GM12878 (cell line): ENCODE results near the gene ULBP3. TPM values are rescaled to one million over a fixed set of nuclear protein-coding genes. Genes with fewer than 3 reads are reported as not detected.

Source experiments
- ATAC-seq: fragments of 200-7000 bp; cut with Tn5 transposase; 3 replicates; pipeline ENCODE4 v1.9.1; 2020; ENCODE audit warnings: mild to moderate bottlenecking, moderate library complexity
- BruUV-seq: library from RNA; stranded (reverse); fragments of 400-500 nt; replicated peaks from 2 replicates; lab custom pipeline; 2021; lab: Mats Ljungman, UMichigan
- CTCF ChIA-PET: fragments of 300-600 bp; sonication (Branson Sonifier 250); formaldehyde crosslinking; extraction: SDS; loops from one replicate; lab custom pipeline; 2021; ENCODE audit warnings: inconsistent platforms; lab: Yijun Ruan, JAX
- POLR2A ChIA-PET: fragments of 350-600 bp; formaldehyde crosslinking; extraction: SDS; loops from one replicate; lab custom pipeline; 2021; ENCODE audit warnings: inconsistent platforms; lab: Charles Lee
- RAD21 ChIA-PET: fragments of 300-600 bp; sonication (Branson Sonifier 250); formaldehyde crosslinking; loops from one replicate; lab custom pipeline; 2023; ENCODE audit warnings: antibody characterized with exemption; ENCODE audit not compliant: unreplicated experiment; lab: Charles Lee
- SMC1A ChIA-PET: fragments of 300-600 bp; sonication (Branson Sonifier 250); formaldehyde crosslinking; loops from one replicate; lab custom pipeline; 2023; ENCODE audit not compliant: unreplicated experiment, uncharacterized antibody; lab: Charles Lee
- DNase-seq: peaks from one replicate; pipeline ENCODE4 v3.0.0-alpha.2; 2011; ENCODE audit warnings: low read depth, low spot score
- FAIRE-seq: peaks from 3 replicates; lab custom pipeline; 2011; peaks lifted over from hg19 to GRCh38; lab: Jason Lieb, UNC
- H2AFZ ChIP-seq: 2 replicates; pipeline ENCODE4 v1.6.0; 2011; ENCODE audit warnings: low read depth, low read length, control low read depth; ENCODE audit not compliant: control insufficient read depth
- H3K27ac ChIP-seq: 2 replicates; pipeline ENCODE4 v1.5.1; 2011; ENCODE audit warnings: control low read depth; ENCODE audit not compliant: control insufficient read depth, insufficient read depth
- H3K27me3 ChIP-seq, 2 experiments: replicated peaks in 1 of 2; 2 replicates each; pipeline versions ENCODE4 v1.6.0 to v1.6.1; 2011; ENCODE audit warnings: low read length in 1 of 2; ENCODE audit not compliant: control insufficient read depth in 2 of 2, insufficient read depth in 2 of 2
- H3K36me3 ChIP-seq, 2 experiments: 2 replicates each; pipeline ENCODE4 v1.5.1; 2011; ENCODE audit warnings: low read length in 1 of 2; ENCODE audit not compliant: control insufficient read depth in 2 of 2, insufficient read depth in 2 of 2
- H3K4me1 ChIP-seq: 2 replicates; pipeline ENCODE4 v1.6.1; 2011; ENCODE audit warnings: mild to moderate bottlenecking, low read length, moderate library complexity, mixed read lengths; ENCODE audit not compliant: control insufficient read depth, insufficient read depth
- H3K4me2 ChIP-seq: 2 replicates; pipeline ENCODE4 v1.6.0; 2011; ENCODE audit warnings: control low read depth; ENCODE audit not compliant: control insufficient read depth, insufficient read depth
- H3K4me3 ChIP-seq: fragments of 200-600 bp; sonication (generic); 2 replicates; pipeline ENCODE4 v1.5.1; 2016
- H3K79me2 ChIP-seq: 2 replicates; pipeline ENCODE4 v1.6.0; 2011; ENCODE audit warnings: low read length; ENCODE audit not compliant: control insufficient read depth, insufficient read depth
- H3K9ac ChIP-seq: 2 replicates; pipeline ENCODE4 v1.8.0; 2011; ENCODE audit warnings: low read length, control low read depth, mixed read lengths; ENCODE audit not compliant: control insufficient read depth, insufficient read depth
- H3K9me3 ChIP-seq: replicated peaks from 3 replicates; pipeline ENCODE4 v1.5.1; 2011; ENCODE audit warnings: mild to moderate bottlenecking, low read length; ENCODE audit not compliant: control insufficient read depth, insufficient read depth
- H4K20me1 ChIP-seq: 2 replicates; pipeline ENCODE4 v1.6.0; 2011; ENCODE audit not compliant: control insufficient read depth, insufficient read depth
- ATF3 ChIP-seq: IDR thresholded peaks from 2 replicates; pipeline ENCODE4 v1.6.1; 2011; ENCODE audit warnings: low read depth, mild to moderate bottlenecking, low read length, moderate library complexity, borderline replicate concordance; ENCODE audit errors: extremely low read depth
- ATF7 ChIP-seq: fragments of 450-650 bp; IDR thresholded peaks from 2 replicates; pipeline ENCODE4 v1.6.1; 2016; ENCODE audit warnings: low read depth, mild to moderate bottlenecking
- BACH1 ChIP-seq: fragments of 450-650 bp; IDR thresholded peaks from 2 replicates; pipeline ENCODE4 v1.6.1; 2017; ENCODE audit warnings: mild to moderate bottlenecking, borderline replicate concordance
- CBFB ChIP-seq: IDR thresholded peaks from 2 replicates; pipeline ENCODE4 v1.6.1; 2016; ENCODE audit warnings: antibody characterized with exemption, low read depth
- EP300 ChIP-seq, 2 experiments: fragments of 150-350 bp in 1 of 2; IDR thresholded peaks; 2 replicates each; pipeline ENCODE4 v1.6.1; 2011 to 2012; ENCODE audit warnings: low read depth in 2 of 2, low read length in 2 of 2, borderline replicate concordance in 1 of 2, improper control_type of control experiment in 1 of 2, inconsistent platforms in 1 of 2; ENCODE audit not compliant: control insufficient read depth in 1 of 2
- FOXK2 ChIP-seq: fragments of 450-650 bp; IDR thresholded peaks from 2 replicates; pipeline ENCODE4 v1.6.1; 2017; ENCODE audit warnings: mild to moderate bottlenecking, moderate library complexity
- FOXM1 ChIP-seq: IDR thresholded peaks from 2 replicates; pipeline ENCODE4 v1.6.1; 2012; ENCODE audit warnings: low read depth, mild to moderate bottlenecking, inconsistent platforms, low read length, moderate library complexity
- JUNB ChIP-seq: IDR thresholded peaks from 2 replicates; pipeline ENCODE4 v1.6.1; 2016; ENCODE audit warnings: antibody characterized with exemption, mild to moderate bottlenecking
- MAX ChIP-seq: IDR thresholded peaks from 2 replicates; pipeline ENCODE4 v1.6.1; 2012; ENCODE audit warnings: low read depth, low read length, improper control_type of control experiment
- RBBP5 ChIP-seq: fragments of 200-600 bp; sonication (generic); conservative IDR thresholded peaks from 2 replicates; pipeline ENCODE4 v1.6.1; 2016
- SREBF1 ChIP-seq: IDR thresholded peaks from 2 replicates; pipeline ENCODE4 v1.6.1; 2012; ENCODE audit warnings: mild to moderate bottlenecking, low read length
- SREBF2 ChIP-seq: IDR thresholded peaks from 2 replicates; pipeline ENCODE4 v1.6.1; 2012; ENCODE audit warnings: mild to moderate bottlenecking, low read length
- SUPT20H ChIP-seq: IDR thresholded peaks from 2 replicates; pipeline ENCODE4 v1.6.1; 2011; ENCODE audit warnings: low read depth, mild to moderate bottlenecking, low read length, moderate library complexity, borderline replicate concordance; ENCODE audit not compliant: control insufficient read depth
- ZBTB11 ChIP-seq: fragments of 450-650 bp; formaldehyde crosslinking; IDR thresholded peaks from 2 replicates; pipeline ENCODE4 v1.5.0; 2022; ENCODE audit warnings: mild to moderate bottlenecking, missing genetic modification characterization
- ZNF592 ChIP-seq: fragments of 450-650 bp; IDR thresholded peaks from 2 replicates; pipeline ENCODE4 v1.6.1; 2017; ENCODE audit warnings: mild to moderate bottlenecking, moderate library complexity
- ZZZ3 ChIP-seq: IDR thresholded peaks from 2 replicates; pipeline ENCODE4 v1.6.1; 2011; ENCODE audit warnings: low read depth; ENCODE audit not compliant: control insufficient read depth, insufficient read length
- WGBS: methylation state at CpG from one replicate; pipeline ENCODE4 v1.1.6; 2016; ENCODE audit warnings: low lambda C conversion rate; ENCODE audit not compliant: insufficient replicate concordance, insufficient coverage; ENCODE audit errors: missing lambda C conversion rate; 5-methylcytosine and 5-hydroxymethylcytosine counted together
- in situ Hi-C: fragments of 300-500 bp; cut with MboI; formaldehyde crosslinking; loops from 9 replicates; pipeline ENCODE4 v1.14.3; 2018; ENCODE audit warnings: mixed read lengths
- intact Hi-C: fragments of 100-400 bp; cut with micrococcal nuclease; formaldehyde crosslinking; loops from one replicate; pipeline ENCODE4 v1.14.2; 2022; ENCODE audit not compliant: unreplicated experiment
- polyA plus RNA-seq, 11 experiments: library from polyadenylated mRNA; depleted of rRNA in 4 of 11; unstranded in 6 of 11; stranded (reverse) in 5 of 11; fragments of >200 nt; fragmentation: Nextera tagmentation in 4 of 11; fragmentation: Illumina TruSeq in 1 of 11; extraction: Ambion mirVana in 4 of 11; extraction: Trizol in 1 of 11; gene quantifications; 1 replicate in 1 of 11; 2 replicates in 10 of 11; pipeline versions ENCODE4 v1.2.1 to v1.2.3, GENCODE V29; 2011 to 2016; ENCODE audit warnings: inconsistent platforms in 2 of 11, missing spikeins in 2 of 11, low read depth in 1 of 11
- total RNA-seq, 4 experiments: library from RNA; depleted of rRNA in 3 of 4; stranded (reverse); fragments of >200 nt in 3 of 4; fragmentation: Illumina TruSeq in 1 of 4; extraction: Trizol in 1 of 4; gene quantifications; 2 replicates each; pipeline versions ENCODE4 v1.2.1 to v1.2.3, GENCODE V29; 2013 to 2021

Gene ULBP3
- total and polyA plus RNA-seq, 10 of the 15 experiments (the other 5 are each of a cell fraction or from before 2014, with no cell fraction given), result 0.08 to 0.16 TPM; not detected in 8

- in situ Hi-C loops (no loop called here), intact Hi-C loops (no loop called here)
- 33% methylated on average over 8 of the region's 8 CpGs for WGBS
- H3K36me3 ChIP-seq, result no peaks in the 10 kb centered on the region
- no peak for FAIRE-seq
- no peak for DNase-seq
- H4K20me1 ChIP-seq, result no peaks in the 10 kb centered on the region
- no peaks in the 10 kb centered on the region for H3K9me3 ChIP-seq
- H3K4me2 ChIP-seq, result no peak overlapping the region
- no peaks in the 10 kb centered on the region; the same call in 1 of the 2 replicates for H3K4me1 ChIP-seq
- BruUV-seq, result no TSS peak
- POLR2A ChIA-PET, result no interaction called here
- H3K4me3 ChIP-seq, result no peak overlapping the region
- CTCF ChIA-PET, result no interaction called here
- H3K79me2 ChIP-seq, result no peaks in the 10 kb centered on the region
- RAD21 ChIA-PET, result no interaction called here
- H3K27ac ChIP-seq, result no peak overlapping the region
- H3K9ac ChIP-seq, result no peak overlapping the region
- SMC1A ChIA-PET, result no interaction called here
- ATAC-seq, result no peak
- no peak overlapping the region for H2AFZ ChIP-seq
- peaks cover 13% of the 10 kb centered on the region in 2 experiments for H3K27me3 ChIP-seq
- no peak for TF ChIP-seq SUPT20H
- no peak for TF ChIP-seq ZZZ3
- TF ChIP-seq ATF3, result no peak
- no peak for TF ChIP-seq ZNF592
- no peak for TF ChIP-seq EP300 (IDR thresholded peaks at IDR 0.05; ENCODE audit: borderline replicate concordance in 1 of 2, control insufficient read depth in 1 of 2, low read depth in 2 of 2, low read length in 2 of 2)
- no peak for TF ChIP-seq BACH1
- TF ChIP-seq FOXM1, result no peak
- no peak for TF ChIP-seq SREBF2
- no peak for TF ChIP-seq SREBF1
- no peak for TF ChIP-seq CBFB
- TF ChIP-seq RBBP5, result no peak
- no peak for TF ChIP-seq ATF7
- TF ChIP-seq FOXK2, result no peak
- TF ChIP-seq MAX, result no peak
- no peak for TF ChIP-seq ZBTB11
- TF ChIP-seq JUNB, result no peak
These were observed 36.3 kb downstream of the ULBP3 start for GRCh38 chr6:150032598-150032997.
